ENCODE data around the gene STEAP1. TPM values are rescaled to one million over a fixed set of nuclear protein-coding genes. Genes with fewer than 3 reads are reported as not detected.

The STEAP1 gene
- total RNA-seq, 1 experiment from 2014 or later: 4.1 TPM

DNA sequence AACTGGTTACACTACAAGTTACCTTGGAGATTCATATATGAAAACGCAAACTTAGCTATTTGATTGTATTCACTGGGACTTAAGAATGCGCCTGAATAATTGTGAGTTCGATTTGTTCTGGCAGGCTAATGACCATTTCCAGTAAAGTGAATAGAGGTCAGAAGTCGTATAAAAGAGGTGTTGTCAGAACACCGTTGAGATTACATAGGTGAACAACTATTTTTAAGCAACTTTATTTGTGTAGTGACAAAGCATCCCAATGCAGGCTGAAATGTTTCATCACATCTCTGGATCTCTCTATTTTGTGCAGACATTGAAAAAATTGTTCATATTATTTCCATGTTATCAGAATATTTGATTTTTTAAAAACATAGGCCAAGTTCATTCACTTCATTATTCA, 9.3 kb downstream of the STEAP1 start:
- Histone ChIP-seq H3K9me3 (ENCODE audit: control insufficient read depth, low read depth, low read length) (no peaks in the 10 kb centered on the region), H3K4me2 (ENCODE audit: insufficient read depth, insufficient read length, low read length) (no peak overlapping the region), H3K9ac (ENCODE audit: extremely low read depth, insufficient read length, low read length) (no peak overlapping the region), H2BK15ac (ENCODE audit: low read depth, low read length) (no peak overlapping the region), H4K91ac (ENCODE audit: insufficient read length, low read depth, low read length) (no peak overlapping the region), H3K23ac (ENCODE audit: insufficient read length, low read depth, low read length) (no peak overlapping the region), H4K20me1 (ENCODE audit: control insufficient read depth, insufficient read depth, insufficient read length) (no peaks in the 10 kb centered on the region), H3T11ph (ENCODE audit: low read length) (no peak overlapping the region), H3K27ac (ENCODE audit: insufficient read length, low read depth, low read length) (no peak overlapping the region), H2BK120ac (ENCODE audit: low read depth, low read length, poor library complexity, severe bottlenecking) (no peak overlapping the region), H4K5ac (ENCODE audit: insufficient read length, low read depth, low read length) (no peak overlapping the region), H3K23me2 (ENCODE audit: insufficient read length, low read depth, low read length, poor library complexity, severe bottlenecking) (no peaks in the 10 kb centered on the region), H2AFZ (ENCODE audit: low read length) (no peak overlapping the region), H4K8ac (replicated peaks; ENCODE audit: insufficient read length, low read depth, low read length) (no peak overlapping the region), H2BK12ac (ENCODE audit: insufficient read length, low read depth, low read length) (no peak overlapping the region), H2BK20ac (ENCODE audit: low read depth, low read length, poor library complexity, severe bottlenecking) (no peak overlapping the region), H3K14ac (ENCODE audit: insufficient read depth, low read length) (no peak overlapping the region), H3K18ac (ENCODE audit: insufficient read length, low read depth, low read length) (no peak overlapping the region), H2AK5ac (ENCODE audit: insufficient read length, low read length) (no peak overlapping the region), H3K4me1 (ENCODE audit: insufficient read depth, low read length) (no peaks in the 10 kb centered on the region), H3K79me2 (ENCODE audit: insufficient read depth, low read length) (no peaks in the 10 kb centered on the region), H2BK5ac (ENCODE audit: insufficient read length, low read length) (no peak overlapping the region), H3K27me3 (ENCODE audit: insufficient read depth, low read length) (no peaks in the 10 kb centered on the region), H3K4ac (ENCODE audit: low read depth, low read length) (no peak overlapping the region), H3K56ac (ENCODE audit: insufficient read length, low read depth, low read length) (no peak overlapping the region), H3K79me1 (ENCODE audit: insufficient read depth, low read depth, low read length, poor library complexity, severe bottlenecking) (no peaks in the 10 kb centered on the region)
- Mint-ChIP-seq H3K27me3 (ENCODE audit: low read depth) (no peaks in the 10 kb centered on the region), H3K4me1 (no peaks in the 10 kb centered on the region), H3K9me3 (no peaks in the 10 kb centered on the region), H3K4me3 (no peak overlapping the region), H3K36me3 (ENCODE audit: insufficient read depth in 1 of 3, low read depth in 3 of 3) (no peaks in the 10 kb centered on the region), H3K27ac (no peak overlapping the region)
- DNase-seq: no peak
- no CpG with 5 or more reads among the region's 5 CpGs for WGBS (ENCODE audit: extremely low coverage, insufficient read length, low lambda C conversion rate)
- no peak for TF ChIP-seq CTCF (conservative IDR thresholded peaks at IDR 0.05)

All from H9 (cell line).